Fibroblast of mammary gland (primary cell): Measurements from ENCODE around the gene PPP4R3A.

Experiments used
- DNase-seq: peaks from one replicate; pipeline ENCODE4 v3.0.0-alpha.2; 2010; ENCODE audit warnings: low read depth
- H3K4me3 ChIP-seq: 2 replicates; pipeline ENCODE4 v1.5.1; 2011; ENCODE audit warnings: low read depth, mild to moderate bottlenecking, low read length, moderate library complexity; ENCODE audit not compliant: control insufficient read depth
- TF ChIP-seq, protein P1 (sequence below): conservative IDR thresholded peaks from 2 replicates; pipeline ENCODE4 v1.5.1; 2011; ENCODE audit warnings: low read depth, low read length, inconsistent platforms; ENCODE audit not compliant: control insufficient read depth, insufficient read depth

Gene PPP4R3A

DNA sequence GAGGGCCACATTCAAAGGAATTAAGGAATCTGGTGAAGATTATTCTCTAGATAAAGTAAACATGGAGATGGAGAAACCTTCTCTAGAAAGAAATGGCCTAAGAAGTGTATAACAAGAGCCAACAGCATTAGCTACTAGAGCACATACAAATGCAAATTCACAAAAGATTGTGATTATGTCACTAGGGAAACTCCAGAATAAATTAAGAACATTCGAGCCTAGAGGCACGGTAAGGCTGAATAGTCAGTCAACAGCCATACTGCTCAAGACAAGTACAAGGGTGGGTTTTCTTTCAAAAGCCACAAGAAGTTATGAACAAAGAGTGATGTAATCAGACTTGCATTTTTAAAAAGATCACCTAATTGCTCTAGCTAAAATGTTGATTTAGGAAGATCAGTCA is 25.4 kb downstream of the PPP4R3A start:
- DNase-seq, result no peak
- no peak overlapping the region for H3K4me3 ChIP-seq
- TF ChIP-seq, protein P1, sequence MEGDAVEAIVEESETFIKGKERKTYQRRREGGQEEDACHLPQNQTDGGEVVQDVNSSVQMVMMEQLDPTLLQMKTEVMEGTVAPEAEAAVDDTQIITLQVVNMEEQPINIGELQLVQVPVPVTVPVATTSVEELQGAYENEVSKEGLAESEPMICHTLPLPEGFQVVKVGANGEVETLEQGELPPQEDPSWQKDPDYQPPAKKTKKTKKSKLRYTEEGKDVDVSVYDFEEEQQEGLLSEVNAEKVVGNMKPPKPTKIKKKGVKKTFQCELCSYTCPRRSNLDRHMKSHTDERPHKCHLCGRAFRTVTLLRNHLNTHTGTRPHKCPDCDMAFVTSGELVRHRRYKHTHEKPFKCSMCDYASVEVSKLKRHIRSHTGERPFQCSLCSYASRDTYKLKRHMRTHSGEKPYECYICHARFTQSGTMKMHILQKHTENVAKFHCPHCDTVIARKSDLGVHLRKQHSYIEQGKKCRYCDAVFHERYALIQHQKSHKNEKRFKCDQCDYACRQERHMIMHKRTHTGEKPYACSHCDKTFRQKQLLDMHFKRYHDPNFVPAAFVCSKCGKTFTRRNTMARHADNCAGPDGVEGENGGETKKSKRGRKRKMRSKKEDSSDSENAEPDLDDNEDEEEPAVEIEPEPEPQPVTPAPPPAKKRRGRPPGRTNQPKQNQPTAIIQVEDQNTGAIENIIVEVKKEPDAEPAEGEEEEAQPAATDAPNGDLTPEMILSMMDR, result no peak

DNA sequence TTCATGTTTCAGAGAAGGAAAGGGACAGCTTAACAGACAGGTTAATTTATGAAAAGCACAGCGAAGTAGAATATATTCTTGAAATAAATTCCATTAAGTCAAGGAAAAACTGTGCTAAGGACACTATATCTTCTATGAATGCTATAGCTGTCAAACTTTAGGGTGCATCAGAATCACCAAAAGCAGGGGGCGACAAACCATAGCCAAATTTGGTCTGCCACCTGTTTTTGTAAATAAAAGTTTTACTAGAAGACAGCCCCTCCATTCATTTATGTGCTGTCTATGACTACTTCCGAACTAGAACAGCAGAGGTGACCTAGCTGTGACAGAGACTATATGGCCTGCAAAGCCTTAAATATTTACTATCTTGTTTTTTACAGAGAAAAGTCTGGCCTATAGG is 25.9 kb downstream of the PPP4R3A start:
- no peak for DNase-seq

DNA sequence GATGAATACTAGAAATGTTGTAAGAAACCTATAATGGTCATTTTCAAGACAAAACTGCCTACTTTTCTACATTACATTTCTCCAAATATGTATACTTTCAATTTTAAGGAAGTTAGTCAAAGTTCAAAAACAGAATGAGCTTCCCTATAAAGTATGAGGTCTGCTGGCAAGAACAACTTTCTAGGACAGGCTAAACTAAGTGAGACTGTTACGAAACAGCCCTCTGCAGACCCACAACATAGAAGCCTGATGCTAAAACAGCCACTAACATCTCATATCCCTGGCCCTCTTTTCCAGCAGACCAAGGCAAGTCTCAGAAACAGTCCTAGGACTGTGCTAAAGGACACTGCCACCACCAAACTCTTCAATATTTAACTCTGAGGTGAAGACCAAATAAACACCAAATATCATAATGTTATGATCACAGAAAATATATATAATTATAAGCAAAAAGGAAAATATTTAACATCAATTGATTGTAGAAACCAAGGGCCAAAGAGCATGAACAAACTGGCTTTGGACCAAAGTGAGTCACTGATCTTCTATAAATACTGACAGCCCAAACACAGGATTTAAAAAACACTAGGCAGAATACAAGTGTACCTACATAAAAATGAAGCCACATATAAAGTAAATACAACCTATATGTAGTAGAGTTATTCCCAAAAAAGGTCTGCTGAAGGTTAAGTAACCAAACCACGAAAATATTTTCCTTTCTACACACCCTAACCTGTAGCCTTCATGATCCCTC is 27.7 kb downstream of the PPP4R3A start:
- TF ChIP-seq, protein P1, result no peak
- peak; percentile 59 for DNase-seq
- no peak overlapping the region for H3K4me3 ChIP-seq

More for the DNA sequence above, 25.9 kb downstream of the PPP4R3A start:
- H3K4me3 ChIP-seq, result no peak overlapping the region
- TF ChIP-seq, protein P1, result peak; percentile 10

DNA sequence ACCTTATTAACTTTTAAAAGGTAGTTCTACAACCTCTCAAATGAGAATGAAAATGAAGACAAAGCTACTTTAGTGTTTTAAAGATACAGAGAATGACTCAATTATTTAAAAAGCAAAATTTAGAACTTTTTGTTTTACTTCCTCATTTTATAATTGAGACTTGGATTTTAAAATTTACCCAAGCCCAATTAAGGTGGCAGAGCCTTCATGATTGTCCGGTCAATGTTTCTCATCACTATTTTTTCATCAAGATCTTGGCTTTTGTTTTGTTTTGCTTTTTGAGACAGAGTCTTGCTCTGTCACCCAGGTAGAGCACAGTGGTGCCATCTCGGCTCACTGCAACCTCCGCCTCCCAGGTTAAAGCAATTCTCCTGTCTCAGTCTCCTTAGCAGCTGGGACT is 32.7 kb downstream of the PPP4R3A start:
- no peak overlapping the region for H3K4me3 ChIP-seq
- no peak for DNase-seq
- TF ChIP-seq, protein P1, result no peak

DNA sequence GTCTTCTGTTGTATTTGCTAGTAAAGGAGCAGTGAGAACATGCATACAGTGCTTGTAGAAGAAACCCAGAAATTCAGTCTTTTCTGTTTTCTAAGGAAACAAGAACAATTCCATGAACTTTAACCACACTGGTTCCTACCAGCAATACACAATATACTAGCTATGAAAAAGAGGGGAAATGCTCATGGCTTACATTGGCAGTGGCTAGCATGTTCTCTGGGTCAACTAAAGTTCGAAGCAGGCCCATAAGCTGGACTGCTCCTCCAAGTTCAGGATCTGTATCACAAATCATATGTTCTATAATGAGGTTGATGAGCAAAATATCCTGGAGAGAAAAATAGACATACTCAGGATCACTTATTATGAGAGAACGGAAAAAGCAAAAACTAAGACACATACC is 37.1 kb downstream of the PPP4R3A start:
- H3K4me3 ChIP-seq, result no peak overlapping the region
- no peak for DNase-seq
- TF ChIP-seq, protein P1, result no peak

DNA sequence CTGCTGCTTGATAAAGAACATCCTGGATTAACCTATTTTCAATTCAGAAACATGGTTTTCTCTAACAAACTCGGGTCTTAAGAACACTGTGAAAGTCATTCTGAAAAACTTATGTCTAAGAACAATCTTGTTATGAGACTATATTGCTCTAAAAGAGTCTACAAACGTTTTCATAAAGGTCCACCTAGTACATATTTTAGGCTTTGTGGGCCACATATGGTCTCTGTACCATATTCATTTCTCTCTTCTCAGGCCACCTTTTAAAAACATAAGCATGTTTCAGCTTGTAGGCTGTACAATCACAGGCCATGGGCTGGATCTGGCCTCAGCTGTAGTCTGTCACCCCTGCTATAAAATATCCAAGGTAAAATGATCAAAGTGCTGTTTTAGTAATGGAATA is 39.9 kb downstream of the PPP4R3A start:
- TF ChIP-seq, protein P1, result no peak
- H3K4me3 ChIP-seq, result no peak overlapping the region
- DNase-seq, result no peak
